HepG2 (cell line): ENCODE measurements around the gene TTC31. TPM values are rescaled to one million over a fixed set of nuclear protein-coding genes. Genes with fewer than 3 reads are reported as not detected.
A peak's percentile ranks its signal among the peaks of the same experiment; 100 is the strongest.

Source experiments
- CHD4 ChIP-seq: fragments of 200-600 bp; sonication (generic); IDR thresholded peaks from 2 replicates; pipeline ENCODE4 v1.7.0; 2017; ENCODE audit warnings: mild to moderate bottlenecking, low read length, borderline replicate concordance
- DNMT1 ChIP-seq: sonication (generic); formaldehyde crosslinking; IDR thresholded peaks from 2 replicates; pipeline ENCODE4 v1.5.1; 2020; ENCODE audit warnings: mild to moderate bottlenecking, missing genetic modification reagents
- EP300 ChIP-seq, 3 experiments: sonication (generic) in 1 of 3; formaldehyde crosslinking in 1 of 3; IDR thresholded peaks; 2 replicates each; pipeline versions ENCODE4 v1.5.1 to v1.6.1; 2011 to 2020; ENCODE audit warnings: low read depth in 2 of 3, low read length in 2 of 3, borderline replicate concordance in 1 of 3, improper control_type of control experiment in 1 of 3, mild to moderate bottlenecking in 1 of 3, missing genetic modification reagents in 1 of 3, moderate library complexity in 1 of 3
- FOSL2 ChIP-seq: sonication (generic); formaldehyde crosslinking; IDR thresholded peaks from 2 replicates; pipeline ENCODE4 v1.4.0; 2020; ENCODE audit warnings: missing genetic modification reagents
- MZF1 ChIP-seq: sonication (generic); formaldehyde crosslinking; IDR thresholded peaks from 2 replicates; pipeline ENCODE4 v1.8.1; 2023; ENCODE audit warnings: mild to moderate bottlenecking, missing genetic modification reagents, borderline replicate concordance
- NFIC ChIP-seq: IDR thresholded peaks from 2 replicates; pipeline ENCODE4 v1.6.1; 2012; ENCODE audit warnings: mild to moderate bottlenecking, low read length, inconsistent platforms
- PITX1 ChIP-seq: sonication (generic); formaldehyde crosslinking; IDR thresholded peaks from 2 replicates; pipeline ENCODE4 v1.5.1; 2020; ENCODE audit warnings: mild to moderate bottlenecking, missing genetic modification reagents
- RXRA ChIP-seq: sonication (generic); formaldehyde crosslinking; IDR thresholded peaks from 2 replicates; pipeline ENCODE4 v1.5.1; 2020; ENCODE audit warnings: missing genetic modification reagents
- SIX1 ChIP-seq: sonication (generic); formaldehyde crosslinking; IDR thresholded peaks from 2 replicates; pipeline ENCODE4 v1.4.0; 2020; ENCODE audit warnings: missing genetic modification reagents, borderline replicate concordance
- SOX5 ChIP-seq: IDR thresholded peaks from 2 replicates; pipeline ENCODE4 v1.6.1; 2016; ENCODE audit warnings: borderline replicate concordance
- ZNF143 ChIP-seq: sonication (generic); formaldehyde crosslinking; IDR thresholded peaks from 2 replicates; pipeline ENCODE4 v1.4.0; 2020; ENCODE audit warnings: missing genetic modification reagents
- ZNF264 ChIP-seq: sonication (generic); formaldehyde crosslinking; IDR thresholded peaks from 2 replicates; pipeline ENCODE4 v1.4.0; 2020; ENCODE audit warnings: missing genetic modification reagents
- ZNF329 ChIP-seq: sonication (generic); formaldehyde crosslinking; IDR thresholded peaks from 2 replicates; pipeline ENCODE4 v1.9.0; 2021; ENCODE audit warnings: low read depth, mild to moderate bottlenecking, missing genetic modification reagents
- ZNF430 ChIP-seq: sonication (generic); formaldehyde crosslinking; IDR thresholded peaks from 2 replicates; pipeline ENCODE4 v1.9.0; 2021; ENCODE audit warnings: mild to moderate bottlenecking, missing genetic modification reagents
- ZNF431 ChIP-seq: sonication (generic); formaldehyde crosslinking; IDR thresholded peaks from 2 replicates; pipeline ENCODE4 v1.9.0; 2022; ENCODE audit warnings: missing genetic modification reagents, low read depth, mild to moderate bottlenecking, borderline replicate concordance
- polyA plus RNA-seq, 8 experiments: library from polyadenylated mRNA; depleted of rRNA in 3 of 8; stranded (reverse) in 7 of 8; unstranded in 1 of 8; fragments of >200 nt; fragmentation: Illumina TruSeq in 4 of 8; extraction: Trizol in 4 of 8; gene quantifications; 2 replicates each; pipeline versions ENCODE4 v1.2.1 to v1.2.3, GENCODE V29; 2011 to 2016; ENCODE audit warnings: low read depth in 4 of 8, missing spikeins in 1 of 8, mixed read lengths in 1 of 8; ENCODE audit not compliant: insufficient read depth in 1 of 8
- total RNA-seq, 5 experiments: library from RNA; depleted of rRNA; stranded (reverse); fragments of >200 nt; fragmentation: Illumina TruSeq; extraction: Trizol; gene quantifications; 2 replicates each; pipeline ENCODE4 v1.2.3, GENCODE V29; 2016; ENCODE audit warnings: low read depth in 1 of 5
- TF ChIP-seq, protein P1 (sequence below), 2 experiments: sonication (generic) in 1 of 2; formaldehyde crosslinking in 1 of 2; IDR thresholded peaks; 2 replicates each; pipeline versions ENCODE4 v1.4.0 to v1.6.1; 2016 to 2020; ENCODE audit warnings: borderline replicate concordance in 1 of 2, low read depth in 1 of 2, mild to moderate bottlenecking in 1 of 2, missing genetic modification reagents in 1 of 2
- TF ChIP-seq, protein P2 (sequence below): sonication (generic); formaldehyde crosslinking; IDR thresholded peaks from 2 replicates; pipeline ENCODE4 v1.5.0; 2020; ENCODE audit warnings: mild to moderate bottlenecking, low read depth, missing genetic modification reagents, borderline replicate concordance
- TF ChIP-seq, protein P3 (sequence below): sonication (generic); formaldehyde crosslinking; conservative IDR thresholded peaks from 2 replicates; pipeline ENCODE4 v1.4.0; 2020; ENCODE audit warnings: mild to moderate bottlenecking, missing genetic modification reagents, moderate library complexity

The TTC31 gene
- total and polyA plus RNA-seq, 2 of the 13 experiments (the other 11 are each of a cell fraction or from before 2014, with no cell fraction given) = 28.3 to 39.5 TPM

DNA sequence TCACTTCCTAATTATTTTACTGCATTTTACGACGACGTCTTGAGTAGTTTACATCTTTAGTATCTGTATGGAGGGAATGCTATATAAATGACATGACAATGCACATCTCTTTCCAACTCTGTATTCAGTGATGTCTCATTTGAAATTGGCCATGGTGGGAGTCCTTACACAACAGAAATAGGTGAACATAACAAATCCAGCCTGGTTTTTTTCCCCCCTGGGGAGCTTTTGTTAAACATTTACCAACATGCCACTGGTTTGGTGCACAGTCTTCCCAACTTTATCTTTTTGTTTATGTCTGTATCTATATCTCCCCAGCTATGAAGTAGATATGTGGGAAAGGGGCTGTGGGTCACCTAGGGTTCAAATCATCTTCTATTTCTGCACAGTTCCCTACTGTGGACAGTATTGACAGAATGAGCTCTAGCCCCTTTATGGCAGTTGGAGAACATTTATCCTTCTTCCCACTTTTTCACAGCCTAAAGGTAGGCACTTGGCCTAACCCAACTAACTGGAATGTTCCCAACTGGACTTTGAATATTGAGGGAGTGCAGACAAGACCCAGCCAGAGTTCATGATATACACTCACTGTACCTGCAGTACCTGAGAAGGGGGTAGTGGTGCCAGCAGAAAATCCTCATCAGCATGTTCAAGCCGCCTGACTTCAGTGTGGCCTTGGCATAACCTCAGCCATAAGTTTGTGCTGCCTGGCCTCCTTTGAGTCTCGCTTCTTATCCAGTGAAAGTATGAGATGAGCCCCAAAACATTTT, 35.5 kb upstream of the TTC31 start (continued):
- TF ChIP-seq PITX1 (peak; percentile 66), ZNF264 (CRISPR knock-in tag) (0 out of 2 replicates have a peak, but pooled peaks have one; percentile 27), DNMT1 (0 out of 2 replicates have a peak, but pooled peaks have one; percentile 23), SOX5 (CRISPR knock-in tag) (peak; percentile 44; the same call in 1 of the 2 replicates), NFIC (no peak; the same call in 1 of the 2 replicates), ZNF431 (no peak), RXRA (CRISPR knock-in tag) (no peak), FOSL2 (CRISPR knock-in tag) (peak; percentile 17; the same call in 1 of the 2 replicates), CHD4 (no peak), EP300 (IDR thresholded peaks at IDR 0.05; ENCODE audit: low read depth in 2 of 2, low read length in 2 of 2) (no peak), EP300 (CRISPR knock-in tag; IDR thresholded peaks at IDR 0.05; ENCODE audit: borderline replicate concordance) (0 out of 2 replicates have a peak, but pooled peaks have one; percentile 11), ZNF430 (CRISPR knock-in tag) (0 out of 2 replicates have a peak, but pooled peaks have one; percentile 22), MZF1 (no peak), SIX1 (CRISPR knock-in tag) (peak; percentile 39; the same call in 1 of the 2 replicates), ZNF329 (CRISPR knock-in tag) (no peak), ZNF143 (CRISPR knock-in tag) (no peak)
- TF ChIP-seq, protein P1, sequence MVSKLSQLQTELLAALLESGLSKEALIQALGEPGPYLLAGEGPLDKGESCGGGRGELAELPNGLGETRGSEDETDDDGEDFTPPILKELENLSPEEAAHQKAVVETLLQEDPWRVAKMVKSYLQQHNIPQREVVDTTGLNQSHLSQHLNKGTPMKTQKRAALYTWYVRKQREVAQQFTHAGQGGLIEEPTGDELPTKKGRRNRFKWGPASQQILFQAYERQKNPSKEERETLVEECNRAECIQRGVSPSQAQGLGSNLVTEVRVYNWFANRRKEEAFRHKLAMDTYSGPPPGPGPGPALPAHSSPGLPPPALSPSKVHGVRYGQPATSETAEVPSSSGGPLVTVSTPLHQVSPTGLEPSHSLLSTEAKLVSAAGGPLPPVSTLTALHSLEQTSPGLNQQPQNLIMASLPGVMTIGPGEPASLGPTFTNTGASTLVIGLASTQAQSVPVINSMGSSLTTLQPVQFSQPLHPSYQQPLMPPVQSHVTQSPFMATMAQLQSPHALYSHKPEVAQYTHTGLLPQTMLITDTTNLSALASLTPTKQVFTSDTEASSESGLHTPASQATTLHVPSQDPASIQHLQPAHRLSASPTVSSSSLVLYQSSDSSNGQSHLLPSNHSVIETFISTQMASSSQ (IDR thresholded peaks at IDR 0.05; ENCODE audit: low read depth) = peak; percentile 93
- TF ChIP-seq, protein P1 (CRISPR knock-in tag; IDR thresholded peaks at IDR 0.05; ENCODE audit: borderline replicate concordance) = peak; percentile 69; the same call in 1 of the 2 replicates
- TF ChIP-seq, protein P2, sequence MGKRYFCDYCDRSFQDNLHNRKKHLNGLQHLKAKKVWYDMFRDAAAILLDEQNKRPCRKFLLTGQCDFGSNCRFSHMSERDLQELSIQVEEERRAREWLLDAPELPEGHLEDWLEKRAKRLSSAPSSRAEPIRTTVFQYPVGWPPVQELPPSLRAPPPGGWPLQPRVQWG (CRISPR knock-in tag) = no peak
- TF ChIP-seq, protein P3, sequence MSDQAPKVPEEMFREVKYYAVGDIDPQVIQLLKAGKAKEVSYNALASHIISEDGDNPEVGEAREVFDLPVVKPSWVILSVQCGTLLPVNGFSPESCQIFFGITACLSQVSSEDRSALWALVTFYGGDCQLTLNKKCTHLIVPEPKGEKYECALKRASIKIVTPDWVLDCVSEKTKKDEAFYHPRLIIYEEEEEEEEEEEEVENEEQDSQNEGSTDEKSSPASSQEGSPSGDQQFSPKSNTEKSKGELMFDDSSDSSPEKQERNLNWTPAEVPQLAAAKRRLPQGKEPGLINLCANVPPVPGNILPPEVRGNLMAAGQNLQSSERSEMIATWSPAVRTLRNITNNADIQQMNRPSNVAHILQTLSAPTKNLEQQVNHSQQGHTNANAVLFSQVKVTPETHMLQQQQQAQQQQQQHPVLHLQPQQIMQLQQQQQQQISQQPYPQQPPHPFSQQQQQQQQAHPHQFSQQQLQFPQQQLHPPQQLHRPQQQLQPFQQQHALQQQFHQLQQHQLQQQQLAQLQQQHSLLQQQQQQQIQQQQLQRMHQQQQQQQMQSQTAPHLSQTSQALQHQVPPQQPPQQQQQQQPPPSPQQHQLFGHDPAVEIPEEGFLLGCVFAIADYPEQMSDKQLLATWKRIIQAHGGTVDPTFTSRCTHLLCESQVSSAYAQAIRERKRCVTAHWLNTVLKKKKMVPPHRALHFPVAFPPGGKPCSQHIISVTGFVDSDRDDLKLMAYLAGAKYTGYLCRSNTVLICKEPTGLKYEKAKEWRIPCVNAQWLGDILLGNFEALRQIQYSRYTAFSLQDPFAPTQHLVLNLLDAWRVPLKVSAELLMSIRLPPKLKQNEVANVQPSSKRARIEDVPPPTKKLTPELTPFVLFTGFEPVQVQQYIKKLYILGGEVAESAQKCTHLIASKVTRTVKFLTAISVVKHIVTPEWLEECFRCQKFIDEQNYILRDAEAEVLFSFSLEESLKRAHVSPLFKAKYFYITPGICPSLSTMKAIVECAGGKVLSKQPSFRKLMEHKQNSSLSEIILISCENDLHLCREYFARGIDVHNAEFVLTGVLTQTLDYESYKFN (CRISPR knock-in tag) = peak; percentile 96
